Esophagus squamous epithelium (tissue), 4 donors: ENCODE measurements around the gene ARMC9.

ENCODE experiments used
- CTCF ChIP-seq, 6 experiments: fragments of 450-650 bp in 4 of 6; fragments of 200-600 bp in 2 of 6; sonication (generic) in 2 of 6; IDR thresholded peaks; one replicate each; pipeline ENCODE4 v1.5.1; 2016 to 2019; ENCODE audit warnings: antibody characterized with exemption in 6 of 6, mild to moderate bottlenecking in 4 of 6, moderate library complexity in 4 of 6
- POLR2A ChIP-seq, 4 donors: fragments of 450-650 bp; IDR thresholded peaks; one replicate each; pipeline ENCODE4 v1.6.1; 2017; ENCODE audit warnings: antibody characterized with exemption in 4 of 4, mild to moderate bottlenecking in 4 of 4, moderate library complexity in 3 of 4

- TF ChIP-seq POLR2A (IDR thresholded peaks at IDR 0.05) (no peak), CTCF (IDR thresholded peaks at IDR 0.05) (no peak)
These were observed 131.9 kb downstream of the ARMC9 start for GRCh38 chr2:231330311-231330710.
